H4 (cell line): ENCODE measurements around the gene CHKB. TPM values are rescaled to one million over a fixed set of nuclear protein-coding genes. Genes with fewer than 3 reads are reported as not detected.

Experiments used
- DNase-seq: peaks from one replicate; pipeline ENCODE4 v3.0.0-alpha.2; 2015; ENCODE audit warnings: low spot score
- total RNA-seq: library from RNA; depleted of rRNA; stranded (reverse); fragments of >200 nt; shearing (Covaris generic); gene quantifications from 2 replicates; pipeline ENCODE4 v1.2.3, GENCODE V29; 2014; rRNA removed

Gene CHKB
- total RNA-seq, 1 experiment from 2014 or later: 12.1 TPM

DNA sequence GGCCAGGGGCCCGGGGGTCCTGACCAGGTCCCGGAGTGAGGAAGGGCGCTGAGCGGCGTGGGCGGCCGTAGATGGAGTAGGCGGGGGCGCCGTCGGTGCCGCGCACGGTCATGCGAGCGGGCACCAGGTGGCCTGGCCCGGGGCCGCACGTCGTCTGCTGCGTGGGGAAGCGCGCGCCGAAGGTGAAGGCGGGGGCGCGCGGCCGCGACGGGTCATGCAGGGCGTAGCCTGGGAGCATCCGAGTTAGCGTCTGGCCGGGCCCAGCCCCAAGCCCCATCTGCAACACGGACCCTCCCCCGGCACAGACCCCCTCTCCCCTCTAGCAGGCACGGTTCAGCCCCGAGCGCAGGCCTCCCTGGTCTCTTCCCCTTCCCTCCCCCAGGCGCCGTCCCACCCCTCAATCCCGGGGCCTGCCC lies 51.1 kb downstream of the CHKB start:
- DNase-seq: no peak

DNA sequence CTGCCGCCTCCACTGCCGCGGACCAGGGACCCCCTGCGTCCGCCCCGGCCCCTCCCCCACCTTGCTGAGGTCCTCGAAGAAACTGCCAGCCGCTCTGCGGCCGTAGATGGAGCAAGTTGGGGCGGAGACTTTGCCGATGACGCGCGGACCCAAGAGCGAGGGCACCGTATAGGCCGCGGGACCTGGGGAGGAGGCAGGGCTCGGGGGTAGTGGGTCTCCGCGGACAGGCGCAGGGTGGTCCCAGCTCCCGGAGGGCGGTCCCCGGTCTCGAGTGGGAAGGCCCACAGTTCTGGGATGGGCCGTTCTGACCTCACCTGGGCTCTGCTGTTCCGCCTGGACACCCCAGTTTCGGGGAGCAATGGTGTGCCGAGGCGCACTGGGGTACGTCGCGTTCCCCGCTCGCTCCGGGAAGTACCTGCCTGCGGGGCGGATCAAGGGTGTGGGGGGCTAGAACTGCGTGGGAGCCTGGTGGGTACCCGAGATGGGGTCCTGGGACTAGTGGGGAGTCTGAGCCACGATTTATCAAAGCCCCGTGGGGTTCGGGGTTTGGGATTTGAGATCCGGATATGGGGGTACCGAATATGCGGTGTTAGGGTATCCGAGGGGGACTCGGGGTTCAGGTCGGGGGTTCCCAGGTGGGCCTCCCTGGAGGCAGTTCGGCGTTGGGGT lies 51.6 kb downstream of the CHKB start:
- DNase-seq: no peak

DNA sequence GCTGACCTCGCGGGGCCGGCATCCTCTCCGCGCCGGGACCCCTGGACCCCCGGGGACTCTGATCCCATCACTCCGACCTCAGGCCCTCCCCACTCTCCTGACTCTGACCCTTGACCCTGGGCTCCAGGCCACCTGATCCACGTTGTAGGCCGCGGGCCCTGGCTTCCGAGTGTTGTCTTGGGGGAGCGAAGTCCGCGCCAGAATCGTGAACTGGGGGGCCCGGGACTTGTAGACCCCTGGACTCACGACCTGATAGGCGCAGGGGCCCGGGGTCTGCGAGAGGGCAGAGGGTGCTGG lies 52.1 kb downstream of the CHKB start:
- DNase-seq: no peak

DNA sequence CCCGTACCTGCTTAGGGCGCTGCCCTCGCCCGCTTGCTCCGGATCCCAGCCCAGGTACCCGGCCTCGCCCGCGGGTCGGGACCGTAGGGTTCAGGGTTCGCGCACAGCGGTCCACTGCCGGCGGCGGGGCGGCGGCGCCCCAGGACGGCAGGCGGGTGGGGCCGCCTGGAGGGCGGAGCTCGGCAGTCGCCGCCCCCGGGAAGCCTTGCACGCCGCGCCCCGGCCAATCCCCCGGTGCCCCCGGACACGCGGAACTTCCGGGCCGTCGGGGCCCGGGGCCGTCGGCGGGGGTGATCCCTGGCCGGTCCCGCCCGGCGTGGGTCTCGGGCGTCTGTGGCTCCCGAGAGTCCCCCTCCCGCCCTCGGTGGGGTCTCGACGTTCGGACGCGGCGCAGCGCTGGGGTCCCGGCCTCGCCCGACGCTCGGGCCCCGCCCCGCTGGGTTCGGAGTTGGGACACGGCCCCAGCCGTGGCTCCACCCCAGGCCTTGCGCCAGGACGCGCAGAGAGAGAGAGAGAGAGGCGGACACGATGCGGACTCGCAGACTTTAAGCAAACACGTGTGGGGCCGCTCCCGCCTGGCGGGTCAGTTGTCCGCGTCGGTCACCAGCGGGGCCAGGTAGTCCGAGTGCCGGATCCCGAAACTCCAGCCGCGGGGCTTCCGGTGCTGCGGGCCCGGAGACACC lies 52.6 kb downstream of the CHKB start, which contains the start of gene TYMP:
TYMP (minus strand) TSS at position 116 of the 683 bp plus-strand sequence. CDS start 303 bp downstream, outside the sequence.
- DNase-seq: no peak

DNA sequence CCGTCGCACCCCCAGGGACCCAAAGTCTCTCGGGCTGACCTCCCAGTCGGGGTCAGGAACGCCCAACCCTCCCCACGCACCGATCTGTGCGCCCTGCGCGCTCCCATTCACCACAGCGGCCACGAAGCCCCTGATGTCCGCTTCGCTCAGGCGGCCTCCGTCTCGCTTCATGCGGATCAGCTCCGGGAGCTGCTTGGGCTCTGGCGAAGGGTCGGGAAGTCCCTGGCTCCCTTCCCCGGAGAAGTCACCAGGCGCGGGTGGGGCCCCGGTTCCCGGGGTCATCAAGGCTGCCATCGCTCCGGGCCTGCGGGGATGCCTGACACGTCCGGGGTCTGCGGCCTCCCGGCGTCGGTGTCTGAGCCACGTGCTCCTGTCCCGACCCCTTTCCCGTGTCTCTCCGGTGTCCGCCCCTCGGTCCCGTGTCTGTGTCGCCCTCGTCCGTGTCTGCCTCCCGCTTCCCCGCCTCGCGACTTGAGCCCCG lies 53.2 kb downstream of the CHKB start:
- DNase-seq: no peak

Other genes with a start within 250 kb of the CHKB start
- gene PPP6R2, start 239.5 kb downstream of the CHKB start, total RNA-seq: 22.9 and 32.1 TPM in 2 replicates
- 29.1 and 33.9 TPM in 2 replicates for gene SBF1, start 107.8 kb downstream of the CHKB start, total RNA-seq
- gene ADM2, start 101.3 kb downstream of the CHKB start, total RNA-seq: 0.17 and 0.39 TPM in 2 replicates
- not detected in 2 replicates for gene MIOX, start 96.0 kb downstream of the CHKB start, total RNA-seq
- 8.6 and 9.4 TPM in 2 replicates for gene LMF2, start 75.1 kb downstream of the CHKB start, total RNA-seq
- 39.0 and 76.8 TPM in 2 replicates for gene NCAPH2, start 74.6 kb downstream of the CHKB start, total RNA-seq
- 1.3 and 11.9 TPM in 2 replicates for gene SCO2, start 57.3 kb downstream of the CHKB start, total RNA-seq
- 0.39 and 0.68 TPM in 2 replicates for gene TYMP, start 52.8 kb downstream of the CHKB start, total RNA-seq
- gene KLHDC7B, start 37.0 kb downstream of the CHKB start, total RNA-seq: 0.18 and 0.48 TPM in 2 replicates
- not detected in 2 replicates for gene SYCE3, start 19.9 kb downstream of the CHKB start, total RNA-seq
- gene CPT1B, start 4.4 kb downstream of the CHKB start, total RNA-seq: 2.0 and 2.4 TPM in 2 replicates
- gene MAPK8IP2, start 17.9 kb upstream of the CHKB start, total RNA-seq: 0.29 and 0.41 TPM in 2 replicates
- 8.4 and 9.3 TPM in 2 replicates for gene ARSA, start 45.3 kb upstream of the CHKB start, total RNA-seq
- gene SHANK3, start 90.0 kb upstream of the CHKB start, total RNA-seq: 0.19 and 0.62 TPM in 2 replicates
- gene ACR, start 155.4 kb upstream of the CHKB start, total RNA-seq: not detected in 2 replicates
- 6.7 and 10.1 TPM in 2 replicates for gene RABL2B, start 200.8 kb upstream of the CHKB start, total RNA-seq